Stromal cell of bone marrow (primary cell): ENCODE results near the gene AGBL2.

Experiments used
- DNase-seq: peaks from one replicate; pipeline ENCODE4 v3.0.0-alpha.2; 2012; ENCODE audit warnings: low read depth

Gene AGBL2

DNA sequence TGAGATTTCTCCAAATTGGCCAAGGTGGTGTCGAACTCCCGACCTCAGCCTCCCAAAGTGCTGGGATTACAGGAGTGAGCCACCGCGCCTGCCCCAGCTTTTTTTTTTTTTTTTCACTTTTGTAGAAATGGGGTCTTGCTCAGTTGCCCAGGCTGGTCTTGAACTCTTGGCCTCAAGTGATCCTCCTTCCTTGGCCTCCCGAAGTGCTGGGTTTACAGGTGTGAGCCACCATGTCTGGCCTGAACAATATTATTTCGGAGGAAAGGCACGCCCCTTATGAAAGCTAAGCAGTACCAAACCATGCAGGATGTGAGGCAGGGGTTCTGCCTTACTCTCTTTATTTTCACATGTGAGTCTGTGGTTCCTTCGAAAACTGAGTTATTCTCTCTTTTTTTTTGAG, 88.9 kb downstream of the AGBL2 start:
- no peak for DNase-seq

DNA sequence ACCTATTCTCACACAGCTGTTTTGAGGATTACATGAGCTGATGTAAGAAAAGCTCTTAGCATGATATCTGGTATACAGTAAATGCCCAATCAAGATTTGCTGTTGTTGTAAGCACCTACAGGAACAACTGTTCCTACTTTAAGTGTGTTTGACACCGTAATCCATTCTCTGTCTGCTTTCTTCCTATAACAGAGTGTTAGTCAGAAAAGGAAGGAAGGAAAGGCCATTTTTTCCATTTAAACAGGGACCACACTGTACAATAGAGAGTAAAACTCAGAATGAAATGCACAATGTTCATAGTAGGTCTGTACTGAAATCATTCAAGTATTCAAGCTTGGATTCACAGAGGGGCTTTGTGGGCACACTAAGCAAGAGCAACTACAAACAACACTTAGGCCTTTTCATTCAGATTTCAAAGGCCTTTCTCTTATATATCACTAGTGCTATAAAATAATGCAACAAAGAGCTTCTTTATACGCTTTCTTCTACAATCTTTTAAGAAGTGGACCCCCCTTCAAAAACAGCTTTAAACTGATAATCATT, 94.3 kb downstream of the AGBL2 start:
- no peak for DNase-seq

DNA sequence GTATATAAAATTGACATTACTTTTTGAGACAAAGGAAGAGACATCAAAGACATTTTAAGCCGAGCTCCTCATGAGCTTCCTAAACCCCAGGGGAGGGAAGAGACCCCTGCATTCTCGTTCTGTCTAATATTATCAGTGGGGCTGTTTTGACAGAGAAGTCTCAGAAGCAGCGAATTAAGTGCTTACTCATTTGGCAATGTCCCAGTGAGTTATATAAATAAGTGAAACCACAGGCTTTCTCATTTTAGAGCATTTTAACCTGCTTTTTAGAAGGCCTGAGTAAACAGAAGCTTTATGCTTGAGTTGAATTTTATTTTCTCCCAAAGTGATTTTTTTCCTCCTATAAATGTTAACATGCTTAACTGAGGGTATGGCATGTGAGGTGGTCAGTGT, 97.8 kb downstream of the AGBL2 start:
- DNase-seq, result peak; percentile 64

DNA sequence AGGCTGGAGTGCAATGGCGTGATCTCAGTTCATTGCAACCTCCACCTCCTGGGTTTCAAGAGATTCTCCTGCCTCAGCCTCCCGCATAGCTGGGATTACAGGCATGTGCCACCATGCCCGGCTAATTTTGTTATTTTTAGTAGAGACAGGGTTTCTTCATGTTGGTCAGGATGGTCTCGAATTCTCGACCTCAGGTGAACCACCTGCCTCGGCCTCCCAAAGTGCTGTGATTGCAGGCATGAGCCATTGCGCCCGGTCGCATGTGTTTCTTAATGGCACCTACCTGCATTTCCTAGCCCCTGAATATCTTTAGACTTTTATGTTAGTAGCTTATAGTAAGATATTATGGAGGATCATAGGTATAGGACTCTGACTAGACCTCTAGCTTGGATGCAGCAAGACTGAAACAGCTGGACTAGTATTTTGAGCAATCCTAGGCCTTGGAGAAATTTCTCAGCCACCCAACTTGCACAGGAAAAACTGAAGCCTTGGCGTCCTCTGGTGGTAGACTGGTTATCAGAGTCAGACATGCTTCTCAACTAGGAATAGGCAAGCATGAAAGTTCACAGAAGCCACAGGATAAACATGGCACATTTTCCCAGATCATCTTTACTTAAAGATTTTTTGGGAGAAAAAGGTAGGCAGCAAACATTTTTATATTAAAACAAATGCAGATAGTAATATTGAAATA, 98.3 kb downstream of the AGBL2 start:
- peak; percentile 78 for DNase-seq

DNA sequence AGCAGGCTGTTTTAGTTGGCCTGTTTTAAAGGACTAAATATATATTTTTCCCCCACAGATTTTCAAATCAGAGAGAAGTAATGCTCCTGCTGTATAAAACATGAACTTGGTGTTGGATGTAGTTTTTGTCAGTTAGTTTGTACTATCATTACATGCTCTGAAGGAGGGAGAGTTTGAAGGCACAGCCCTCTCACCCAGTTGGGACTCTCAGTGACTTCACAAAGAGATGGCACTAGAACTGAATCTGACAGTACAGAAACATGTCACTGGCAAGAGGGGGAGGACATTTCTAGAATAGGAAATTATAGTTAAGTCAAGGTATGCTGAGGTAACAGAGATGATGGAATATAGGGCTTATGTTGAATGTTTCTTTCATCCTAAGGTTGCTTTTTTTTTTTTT, 99.9 kb downstream of the AGBL2 start:
- no peak for DNase-seq

DNA sequence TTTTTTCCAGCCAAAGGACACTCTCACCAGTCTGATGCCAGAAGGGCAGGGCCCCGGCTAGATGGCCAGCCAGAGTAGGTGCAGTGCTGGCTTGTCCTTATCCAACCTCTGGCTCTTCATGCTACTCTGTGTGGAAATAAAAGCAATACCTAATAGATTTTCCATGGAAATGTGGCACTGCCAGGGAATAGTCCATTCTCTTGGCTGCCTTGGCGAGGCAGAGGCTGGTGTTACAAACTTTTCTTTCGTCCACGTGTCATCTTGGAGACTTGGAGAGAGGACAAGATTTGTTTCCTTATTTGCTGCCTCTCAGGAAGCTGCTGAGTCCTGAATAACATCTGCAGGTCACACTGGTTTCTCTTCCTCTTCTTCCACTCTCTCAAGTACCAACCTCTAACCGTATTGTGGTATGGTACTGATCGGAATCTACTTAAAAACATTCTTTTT, 103.8 kb downstream of the AGBL2 start:
- no peak for DNase-seq

DNA sequence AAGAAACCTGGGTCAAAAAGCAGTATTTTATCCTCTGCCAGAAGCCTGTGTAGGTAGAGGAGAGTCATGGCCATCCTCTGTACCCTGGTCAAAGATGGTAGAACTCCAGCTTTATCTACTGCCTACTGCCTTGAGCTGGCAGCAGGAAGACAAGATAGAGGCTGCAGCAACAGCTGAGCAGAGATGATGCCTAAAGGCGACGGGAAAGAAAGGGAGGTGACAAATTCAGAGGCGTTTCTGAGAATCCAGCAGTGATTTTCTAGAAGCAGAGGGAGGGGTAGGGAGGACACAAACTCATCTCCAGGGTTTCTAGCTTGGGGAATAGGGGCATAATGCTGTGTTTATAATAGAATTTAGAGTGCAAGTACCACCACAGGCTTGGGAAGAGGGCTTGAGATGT, 105.5 kb downstream of the AGBL2 start:
- DNase-seq, result no peak
